ENCODE data around the gene DCBLD2.

DNA sequence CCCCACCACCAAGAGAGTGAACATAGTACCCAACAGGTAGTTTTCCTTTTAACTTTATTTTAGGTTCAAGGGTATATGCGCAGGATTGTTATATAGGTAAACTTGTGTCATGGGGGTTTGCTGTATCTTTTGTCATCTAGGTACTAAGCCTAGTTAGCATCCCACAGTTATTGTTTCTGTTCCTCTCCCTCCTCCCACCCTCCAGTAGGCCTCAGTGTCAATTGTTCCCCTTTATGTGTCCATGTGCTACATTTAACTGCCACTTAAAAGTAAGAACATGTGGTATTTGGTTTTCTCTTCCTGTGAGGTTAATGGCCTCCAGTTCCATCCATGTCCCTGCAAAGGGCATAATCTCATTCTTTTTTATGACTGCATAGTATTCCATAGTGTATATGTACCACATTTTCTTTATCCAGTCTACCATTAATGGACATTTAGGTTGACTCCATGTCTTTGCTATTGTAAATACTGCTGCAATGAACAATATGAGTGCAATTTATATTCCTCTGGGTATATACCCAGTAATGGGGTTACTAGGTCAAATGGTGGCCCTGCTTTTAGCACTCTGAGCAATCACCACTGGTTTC, 72.2 kb downstream of the DCBLD2 start:
- TF ChIP-seq, protein P1, sequence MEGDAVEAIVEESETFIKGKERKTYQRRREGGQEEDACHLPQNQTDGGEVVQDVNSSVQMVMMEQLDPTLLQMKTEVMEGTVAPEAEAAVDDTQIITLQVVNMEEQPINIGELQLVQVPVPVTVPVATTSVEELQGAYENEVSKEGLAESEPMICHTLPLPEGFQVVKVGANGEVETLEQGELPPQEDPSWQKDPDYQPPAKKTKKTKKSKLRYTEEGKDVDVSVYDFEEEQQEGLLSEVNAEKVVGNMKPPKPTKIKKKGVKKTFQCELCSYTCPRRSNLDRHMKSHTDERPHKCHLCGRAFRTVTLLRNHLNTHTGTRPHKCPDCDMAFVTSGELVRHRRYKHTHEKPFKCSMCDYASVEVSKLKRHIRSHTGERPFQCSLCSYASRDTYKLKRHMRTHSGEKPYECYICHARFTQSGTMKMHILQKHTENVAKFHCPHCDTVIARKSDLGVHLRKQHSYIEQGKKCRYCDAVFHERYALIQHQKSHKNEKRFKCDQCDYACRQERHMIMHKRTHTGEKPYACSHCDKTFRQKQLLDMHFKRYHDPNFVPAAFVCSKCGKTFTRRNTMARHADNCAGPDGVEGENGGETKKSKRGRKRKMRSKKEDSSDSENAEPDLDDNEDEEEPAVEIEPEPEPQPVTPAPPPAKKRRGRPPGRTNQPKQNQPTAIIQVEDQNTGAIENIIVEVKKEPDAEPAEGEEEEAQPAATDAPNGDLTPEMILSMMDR (IDR thresholded peaks at IDR 0.05), result no peak
- TF ChIP-seq EP300 (IDR thresholded peaks at IDR 0.05), result no peak
